Measurements from ENCODE around the gene FAM163B.

GRCh38 chr9:133612816-133613215 is 3.6 kb upstream of the FAM163B start:
- TF ChIP-seq SNAI2 (CRISPR knock-in tag; IDR thresholded peaks at IDR 0.05) (no peak), ZNF8 (CRISPR knock-in tag; IDR thresholded peaks at IDR 0.05) (no peak), BACH2 (CRISPR knock-in tag; IDR thresholded peaks at IDR 0.05; ENCODE audit: borderline replicate concordance) (no peak), GLIS3 (CRISPR knock-in tag; IDR thresholded peaks at IDR 0.05) (no peak), PATZ1 (CRISPR knock-in tag; IDR thresholded peaks at IDR 0.05; ENCODE audit: borderline replicate concordance) (no peak), ARNTL (CRISPR knock-in tag; IDR thresholded peaks at IDR 0.05; ENCODE audit: borderline replicate concordance, low read depth) (no peak), ZFP3 (CRISPR knock-in tag; IDR thresholded peaks at IDR 0.05) (no peak), ZNF565 (CRISPR knock-in tag; conservative IDR thresholded peaks at IDR 0.05; ENCODE audit: low read depth) (no peak), TOX (CRISPR knock-in tag; IDR thresholded peaks at IDR 0.05; ENCODE audit: borderline replicate concordance) (no peak), ESRRG (CRISPR knock-in tag; IDR thresholded peaks at IDR 0.05) (no peak)
